Endometrial microvascular endothelial cells (primary cell): ENCODE measurements around the gene DCHS2. TPM values are rescaled to one million over a fixed set of nuclear protein-coding genes. Genes with fewer than 3 reads are reported as not detected.

Source experiments
- in situ Hi-C: cut with HindIII; loops from 2 replicates; pipeline ENCODE4 v1.10.0; 2017; ENCODE audit warnings: low sequenced_read_pairs, low pct_unique_long_range_greater_than_20kb; ENCODE audit errors: inconsistent ontology term
- total RNA-seq: library from RNA; depleted of rRNA; stranded (reverse); fragments of >200 nt; gene quantifications from one replicate; pipeline ENCODE4 v1.2.3, GENCODE V29; 2015; ENCODE audit errors: inconsistent ontology term

The DCHS2 gene, protein sequence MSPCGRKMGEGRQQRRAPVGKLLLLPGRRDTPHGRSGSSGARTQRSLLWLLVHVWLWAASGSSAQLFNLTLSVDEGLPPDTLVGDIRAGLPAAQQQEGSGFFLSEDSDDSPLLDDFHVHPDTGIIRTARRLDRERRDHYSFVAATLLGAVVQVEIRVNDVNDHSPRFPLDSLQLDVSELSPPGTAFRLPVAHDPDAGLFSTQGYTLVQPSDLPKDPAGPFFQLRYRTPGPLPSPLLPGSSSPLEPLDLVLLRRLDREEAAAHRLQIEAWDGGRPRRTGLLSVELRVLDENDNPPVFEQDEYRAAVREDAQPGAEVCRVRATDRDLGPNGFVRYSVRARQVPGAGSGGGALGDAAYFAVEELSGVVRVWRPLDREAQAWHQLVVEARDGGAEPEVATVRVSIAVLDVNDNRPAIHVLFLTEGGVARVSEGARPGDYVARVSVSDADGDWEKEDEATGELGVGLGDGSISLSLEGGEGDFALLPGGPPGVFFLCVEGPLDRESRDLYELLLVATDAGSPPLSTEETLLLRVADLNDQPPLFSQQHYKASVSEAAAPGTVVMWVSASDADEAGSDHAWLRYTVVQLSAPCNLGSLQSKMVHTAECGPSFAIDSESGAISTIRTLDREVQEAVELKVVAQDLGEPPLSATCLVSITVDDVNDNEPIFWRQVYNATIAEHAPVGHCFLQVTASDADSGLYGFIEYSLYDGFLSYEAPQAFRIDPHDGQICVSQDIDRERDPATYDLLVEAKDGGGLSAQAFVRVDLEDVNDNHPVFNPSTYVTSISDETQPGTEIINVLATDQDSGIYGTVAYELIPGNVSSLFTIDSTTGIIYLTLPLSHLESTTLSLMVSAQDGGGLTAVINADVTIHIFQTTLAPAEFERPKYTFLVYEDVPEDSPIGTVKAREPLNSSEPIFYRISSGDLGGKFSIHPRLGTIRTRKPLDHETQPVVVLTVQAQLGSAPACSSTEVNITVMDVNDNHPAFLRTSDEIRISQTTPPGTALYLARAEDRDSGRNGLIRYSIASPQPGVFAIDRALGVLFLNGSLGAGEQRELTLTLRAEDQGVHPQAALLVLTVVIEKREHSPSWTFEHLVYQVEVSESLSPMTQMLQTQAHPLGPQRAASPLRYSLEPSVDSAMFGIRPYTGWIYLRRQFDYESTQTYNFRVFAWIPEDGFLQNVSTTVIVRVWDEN (N-terminal part only)
- total RNA-seq: not detected

- in situ Hi-C loops: no loop called here
Observed at GRCh38 chr4:154491341-154492271, at the start of gene DCHS2. Gene DCHS2 (minus strand): TSS chr4:154491799. CDS start chr4:154491355, 444 bp downstream.

GRCh38 chr4:154534296-154534695, 42.7 kb upstream of the DCHS2 start:
- in situ Hi-C loops: no loop called here

GRCh38 chr4:154529728-154530519, 38.3 kb upstream of the DCHS2 start:
- in situ Hi-C loops: no loop called here

DNA sequence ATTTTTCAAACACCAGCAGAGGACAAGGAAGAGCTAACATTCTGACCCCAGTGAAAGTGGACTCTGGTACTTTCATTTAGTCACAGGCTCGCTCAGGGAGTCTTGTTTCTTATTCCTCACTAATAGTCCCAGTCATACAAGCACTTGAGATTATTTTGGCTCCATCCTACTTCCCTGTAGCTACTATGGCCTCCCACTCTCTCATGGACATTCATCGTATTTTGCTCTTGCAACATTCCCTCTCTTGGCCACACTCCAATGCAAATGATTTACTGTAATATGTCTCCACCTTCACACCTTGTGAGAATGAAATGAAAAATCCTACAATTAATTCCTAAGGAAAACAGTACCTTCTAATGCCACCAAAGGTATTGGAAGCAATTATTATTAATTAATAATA, 37.3 kb upstream of the DCHS2 start:
- in situ Hi-C loops: no loop called here

GRCh38 chr4:154527308-154527707, 35.7 kb upstream of the DCHS2 start:
- in situ Hi-C loops: no loop called here

- in situ Hi-C loops: no loop called here
Observed at GRCh38 chr4:154526151-154526550, 34.6 kb upstream of the DCHS2 start.

DNA sequence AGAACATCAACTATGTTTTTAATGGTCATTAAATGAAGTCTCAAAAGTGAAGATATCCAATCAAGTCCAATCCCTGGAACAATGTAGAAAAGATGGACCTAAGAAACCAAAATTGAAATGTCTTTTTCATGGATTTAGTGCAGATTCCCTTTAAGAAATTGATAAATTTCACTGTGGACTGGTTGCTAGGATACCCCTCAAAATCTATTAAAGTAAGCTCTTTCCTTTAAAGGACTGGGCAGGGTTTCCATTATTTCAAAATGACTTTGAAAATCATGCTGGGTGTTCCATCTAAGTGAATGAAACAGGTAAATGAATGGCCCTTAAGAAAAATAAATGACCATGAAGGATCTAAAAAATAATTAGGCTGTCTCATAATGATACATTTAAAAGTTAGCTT, 30.0 kb upstream of the DCHS2 start:
- in situ Hi-C loops: no loop called here

DNA sequence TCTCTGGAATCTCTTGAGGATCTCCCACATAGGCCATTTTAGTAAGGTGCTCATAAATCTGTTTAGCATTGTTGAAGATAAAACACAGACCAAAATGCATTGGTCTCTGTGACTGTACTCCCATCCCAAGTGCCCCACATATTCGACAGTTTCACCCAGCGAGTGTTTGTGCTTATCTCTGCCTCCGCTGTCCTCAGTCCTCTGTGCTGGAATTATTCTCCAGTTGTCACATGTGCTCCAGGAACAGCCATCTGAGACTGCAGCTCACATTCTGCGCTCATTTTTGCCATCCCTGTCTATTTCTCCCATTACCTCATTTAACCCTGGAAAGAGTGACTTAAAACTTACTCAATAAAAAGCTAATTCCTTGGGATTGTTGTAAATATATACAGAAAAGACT, 27.6 kb upstream of the DCHS2 start:
- in situ Hi-C loops: no loop called here

DNA sequence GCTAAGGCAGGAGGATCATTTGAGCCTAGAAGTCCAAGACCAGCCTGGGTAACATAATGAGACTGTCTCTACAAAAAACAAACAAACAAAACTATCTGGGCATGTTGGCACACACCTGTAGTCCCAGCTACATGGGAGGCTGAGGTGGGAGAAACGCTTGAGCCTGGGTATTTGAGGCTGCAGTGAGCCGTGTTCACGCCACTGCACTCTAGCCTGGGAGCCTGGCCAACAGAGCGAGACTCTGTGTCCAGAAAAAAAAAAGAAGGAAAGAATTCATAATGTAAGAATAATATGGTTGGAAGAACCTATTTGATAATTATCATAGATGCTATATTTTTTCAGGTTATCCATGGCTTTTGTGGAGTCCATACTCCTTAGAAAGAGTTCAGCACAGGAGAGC, 26.0 kb upstream of the DCHS2 start:
- in situ Hi-C loops: no loop called here

GRCh38 chr4:154516318-154517029, 24.9 kb upstream of the DCHS2 start:
- in situ Hi-C loops: no loop called here

GRCh38 chr4:154511981-154512380, 20.4 kb upstream of the DCHS2 start:
- in situ Hi-C loops: no loop called here

- in situ Hi-C loops: no loop called here
Observed at GRCh38 chr4:154511548-154511947, 19.9 kb upstream of the DCHS2 start.

GRCh38 chr4:154507156-154507555, 15.6 kb upstream of the DCHS2 start:
- in situ Hi-C loops: no loop called here

- in situ Hi-C loops: no loop called here
Observed at GRCh38 chr4:154506253-154506652, 14.7 kb upstream of the DCHS2 start.

GRCh38 chr4:154503598-154503997, 12.0 kb upstream of the DCHS2 start:
- in situ Hi-C loops: no loop called here

DNA sequence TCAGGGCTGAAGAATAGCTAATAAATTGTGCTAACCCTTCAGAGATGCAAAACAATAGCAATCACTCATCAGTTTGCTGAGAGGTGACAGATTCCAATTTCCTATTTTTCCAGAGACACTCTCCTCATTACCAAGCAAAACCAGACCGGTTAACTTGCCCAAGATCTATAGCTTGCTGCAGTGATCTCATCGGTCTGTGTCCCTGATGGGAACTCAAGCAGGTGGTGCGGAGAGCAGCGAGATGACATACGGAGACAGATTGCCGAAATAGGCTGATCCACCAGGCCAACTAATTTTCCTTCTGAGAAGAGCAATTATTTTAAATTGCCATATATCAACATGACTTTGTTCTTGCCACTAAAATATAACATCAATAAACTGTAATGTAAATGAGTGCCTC, 10.5 kb upstream of the DCHS2 start:
- in situ Hi-C loops: no loop called here

GRCh38 chr4:154497889-154498288, 6.3 kb upstream of the DCHS2 start:
- in situ Hi-C loops: no loop called here
